Lower lobe of right lung (tissue), 2 donors: ENCODE results near the gene MSANTD4. TPM values are rescaled to one million over a fixed set of nuclear protein-coding genes. Genes with fewer than 3 reads are reported as not detected.
"Not testable (repeated sequence)": the region's sequence is repeated elsewhere in the genome, so short reads cannot be mapped to it uniquely, and the experiment has no call there.

ENCODE experiments used
- ATAC-seq, 2 donors: fragments of 200-7000 bp; cut with Tn5 transposase; one replicate each; pipeline ENCODE4 v1.9.1; 2020 to 2022; ENCODE audit warnings: mild to moderate bottlenecking in 2 of 2, moderate library complexity in 2 of 2
- DNase-seq: peaks from one replicate; pipeline ENCODE4 v3.0.0-alpha.2; 2020
- H3K27ac ChIP-seq: fragments of 200-600 bp; one replicate; pipeline ENCODE4 v1.8.0; 2022
- H3K27me3 ChIP-seq: fragments of 200-600 bp; one replicate; pipeline ENCODE4 v1.8.0; 2022; ENCODE audit warnings: low read depth
- H3K36me3 ChIP-seq: fragments of 200-600 bp; one replicate; pipeline ENCODE4 v1.8.0; 2022; ENCODE audit warnings: mild to moderate bottlenecking
- H3K4me1 ChIP-seq: fragments of 200-600 bp; one replicate; pipeline ENCODE4 v1.8.0; 2022
- H3K4me3 ChIP-seq: fragments of 200-600 bp; one replicate; pipeline ENCODE4 v1.8.0; 2022; ENCODE audit warnings: mild to moderate bottlenecking
- H3K9me3 ChIP-seq: fragments of 200-600 bp; one replicate; pipeline ENCODE4 v1.8.0; 2022
- intact Hi-C: fragments of 100-400 bp; cut with DNase I; formaldehyde crosslinking; loops from one replicate; pipeline ENCODE4 v1.11.0; 2022
- total RNA-seq: library from RNA; stranded (reverse); fragmentation: NEBNext Ultra II Directional; extraction: Animal tissue kit (Norgen Biotek cat#: 25700); gene quantifications from one replicate; pipeline ENCODE4 v1.2.1, GENCODE V29; 2021
- TF ChIP-seq, protein P1 (sequence below): fragments of 200-600 bp; IDR thresholded peaks from one replicate; pipeline ENCODE4 v1.8.0; 2022; ENCODE audit warnings: antibody characterized with exemption, mild to moderate bottlenecking
- donor health status: DM: no; HTN: yes; CAD: no; lungs with severe emphysema.

The MSANTD4 gene
- total RNA-seq, 1 donor from 2014 or later, result 19.6 TPM

DNA sequence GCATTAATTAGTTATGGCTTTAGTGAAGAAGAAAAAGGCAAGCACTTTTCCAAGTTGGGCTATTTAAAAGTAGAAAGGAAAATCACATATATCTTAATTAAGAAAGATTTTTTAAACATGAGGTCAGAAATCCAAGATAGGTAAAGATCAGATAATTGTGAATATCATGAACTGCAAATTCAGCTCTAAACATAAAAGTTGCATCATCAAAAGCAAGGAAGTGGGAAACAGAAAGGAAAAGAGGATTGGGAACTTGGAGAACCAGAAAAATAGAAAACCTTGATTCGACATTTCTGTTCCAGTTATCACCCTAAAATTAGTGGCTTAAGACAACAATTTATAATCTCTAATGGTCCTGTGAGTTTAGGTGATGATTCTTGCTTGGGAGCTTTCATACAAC, 37.6 kb upstream of the MSANTD4 start:
- DNase-seq (no peak), ATAC-seq (no peak)
- TF ChIP-seq, protein P1, sequence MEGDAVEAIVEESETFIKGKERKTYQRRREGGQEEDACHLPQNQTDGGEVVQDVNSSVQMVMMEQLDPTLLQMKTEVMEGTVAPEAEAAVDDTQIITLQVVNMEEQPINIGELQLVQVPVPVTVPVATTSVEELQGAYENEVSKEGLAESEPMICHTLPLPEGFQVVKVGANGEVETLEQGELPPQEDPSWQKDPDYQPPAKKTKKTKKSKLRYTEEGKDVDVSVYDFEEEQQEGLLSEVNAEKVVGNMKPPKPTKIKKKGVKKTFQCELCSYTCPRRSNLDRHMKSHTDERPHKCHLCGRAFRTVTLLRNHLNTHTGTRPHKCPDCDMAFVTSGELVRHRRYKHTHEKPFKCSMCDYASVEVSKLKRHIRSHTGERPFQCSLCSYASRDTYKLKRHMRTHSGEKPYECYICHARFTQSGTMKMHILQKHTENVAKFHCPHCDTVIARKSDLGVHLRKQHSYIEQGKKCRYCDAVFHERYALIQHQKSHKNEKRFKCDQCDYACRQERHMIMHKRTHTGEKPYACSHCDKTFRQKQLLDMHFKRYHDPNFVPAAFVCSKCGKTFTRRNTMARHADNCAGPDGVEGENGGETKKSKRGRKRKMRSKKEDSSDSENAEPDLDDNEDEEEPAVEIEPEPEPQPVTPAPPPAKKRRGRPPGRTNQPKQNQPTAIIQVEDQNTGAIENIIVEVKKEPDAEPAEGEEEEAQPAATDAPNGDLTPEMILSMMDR, result no peak
- H3K9me3 ChIP-seq, result no peaks in the 10 kb centered on the region
- no peaks in the 10 kb centered on the region for H3K4me1 ChIP-seq
- no peak overlapping the region for H3K27ac ChIP-seq
- H3K4me3 ChIP-seq, result no peak overlapping the region
- intact Hi-C loops, result no loop called here
- peaks cover 6% of the 10 kb centered on the region for H3K36me3 ChIP-seq
- no peaks in the 10 kb centered on the region for H3K27me3 ChIP-seq

GRCh38 chr11:106058377-106058776, 36.3 kb upstream of the MSANTD4 start:
- H3K36me3 ChIP-seq, result peaks cover 10% of the 10 kb centered on the region
- H3K27ac ChIP-seq, H3K4me3 ChIP-seq, H3K4me1 ChIP-seq, H3K9me3 ChIP-seq, ATAC-seq, intact Hi-C loops, H3K27me3 ChIP-seq, DNase-seq: not testable (repeated sequence)

DNA sequence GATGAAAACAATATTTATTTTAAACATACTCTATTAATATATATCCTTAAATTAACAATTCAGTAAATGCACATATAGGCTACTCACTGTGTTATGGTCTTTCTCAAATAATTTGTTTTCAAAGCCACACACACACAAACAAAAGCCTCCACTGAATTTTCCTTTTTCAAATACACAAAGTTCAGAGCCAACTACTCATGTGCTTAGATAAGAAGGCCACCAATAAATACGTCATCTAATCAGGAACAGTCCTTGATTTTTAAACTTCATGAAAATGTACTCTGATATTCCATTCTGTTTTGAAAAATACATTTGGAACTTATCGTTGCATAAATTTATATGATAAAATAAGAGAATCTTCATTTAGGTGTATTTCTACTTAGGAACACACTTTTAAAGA, 29.1 kb upstream of the MSANTD4 start:
- H3K36me3 ChIP-seq, result peaks cover 4% of the 10 kb centered on the region
- TF ChIP-seq, protein P1, result no peak
- H3K27me3 ChIP-seq, result no peaks in the 10 kb centered on the region
- DNase-seq (no peak), ATAC-seq (no peak)
- H3K9me3 ChIP-seq, result no peaks in the 10 kb centered on the region
- no peak overlapping the region for H3K4me3 ChIP-seq
- no peak overlapping the region for H3K27ac ChIP-seq
- H3K4me1 ChIP-seq, result no peaks in the 10 kb centered on the region
- intact Hi-C loops, result no loop called here

DNA sequence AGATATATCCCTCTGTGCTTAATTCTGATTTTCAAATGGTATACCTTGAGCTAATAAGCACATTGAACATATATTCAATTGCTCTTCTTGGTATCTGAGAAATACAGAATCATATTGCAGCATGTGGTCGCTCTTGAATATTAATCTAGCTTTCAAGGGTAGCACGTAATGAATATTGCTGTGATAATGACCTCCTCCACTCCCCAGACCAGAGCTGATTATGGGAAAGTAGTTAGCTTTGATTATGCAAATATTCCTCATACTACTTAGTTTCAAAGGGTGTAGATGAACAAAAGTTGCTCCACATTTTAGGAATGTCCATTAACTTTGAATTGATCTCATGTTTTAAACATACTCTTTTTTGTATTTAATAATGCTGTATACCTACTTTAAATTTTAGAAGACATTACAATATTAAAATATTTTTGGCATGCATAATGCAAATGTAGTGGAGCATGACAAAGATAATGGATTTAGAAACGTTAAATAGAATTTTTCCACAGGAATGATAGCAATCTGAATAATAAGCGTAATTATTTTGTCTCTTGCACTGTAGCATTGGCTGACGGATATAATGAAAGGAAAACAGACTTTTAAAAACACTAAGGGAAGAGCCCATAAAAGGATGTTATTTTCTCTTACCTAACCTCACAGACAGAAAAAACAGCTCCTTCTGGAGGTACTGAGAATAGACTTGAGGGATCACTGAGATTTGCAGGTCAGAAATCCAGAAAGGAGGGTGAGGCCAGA, 27.9 kb upstream of the MSANTD4 start:
- peaks cover 4% of the 10 kb centered on the region for H3K36me3 ChIP-seq
- TF ChIP-seq, protein P1, result no peak
- ATAC-seq, result no peak
- H3K27ac ChIP-seq, result no peak overlapping the region
- intact Hi-C loops, result no loop called here
- H3K4me1 ChIP-seq, result no peaks in the 10 kb centered on the region
- no peaks in the 10 kb centered on the region for H3K27me3 ChIP-seq
- H3K9me3 ChIP-seq, result no peaks in the 10 kb centered on the region
- H3K4me3 ChIP-seq, result no peak overlapping the region
- no peak for DNase-seq

- H3K9me3 ChIP-seq, result no peaks in the 10 kb centered on the region
- TF ChIP-seq, protein P1, result no peak
- H3K4me1 ChIP-seq, result no peaks in the 10 kb centered on the region
- ATAC-seq (no peak), DNase-seq (no peak)
- intact Hi-C loops, result no loop called here
- no peaks in the 10 kb centered on the region for H3K27me3 ChIP-seq
- no peak overlapping the region for H3K4me3 ChIP-seq
- H3K36me3 ChIP-seq, result no peaks in the 10 kb centered on the region
- H3K27ac ChIP-seq, result no peak overlapping the region
Observed at GRCh38 chr11:106047631-106048030, 25.6 kb upstream of the MSANTD4 start.

DNA sequence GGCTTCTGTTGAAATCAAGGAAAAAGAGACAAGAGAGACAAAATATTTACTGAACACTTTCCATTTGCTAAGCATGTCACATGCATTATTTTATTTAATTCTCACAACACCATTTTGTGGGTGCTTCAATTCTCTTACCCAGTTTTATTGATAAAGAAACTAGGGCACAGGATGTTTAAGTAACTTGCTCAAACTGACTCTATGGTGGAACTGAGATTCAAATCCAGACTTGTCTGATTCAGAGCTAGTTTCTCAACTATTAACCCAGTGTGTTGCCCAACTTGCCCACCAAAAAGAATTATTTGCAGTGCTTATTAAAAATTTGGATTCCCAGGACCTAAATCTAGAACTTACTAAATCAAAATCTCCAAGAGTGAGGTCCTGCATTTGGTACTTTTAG, 21.5 kb upstream of the MSANTD4 start:
- ATAC-seq (no peak), DNase-seq (no peak)
- no peak overlapping the region for H3K27ac ChIP-seq
- TF ChIP-seq, protein P1, result no peak
- no peaks in the 10 kb centered on the region for H3K36me3 ChIP-seq
- H3K27me3 ChIP-seq, result no peaks in the 10 kb centered on the region
- intact Hi-C loops, result no loop called here
- H3K4me3 ChIP-seq, result no peak overlapping the region
- H3K4me1 ChIP-seq, result no peaks in the 10 kb centered on the region
- no peaks in the 10 kb centered on the region for H3K9me3 ChIP-seq
